Measurements from ENCODE around the gene ATP5IF1. TPM values are rescaled to one million over a fixed set of nuclear protein-coding genes. Genes with fewer than 3 reads are reported as not detected.

ATP5IF1 gene
- total and polyA plus RNA-seq, 2 of the 13 experiments (the other 11 are each of a cell fraction or from before 2014, with no cell fraction given), result 97.7 to 131 TPM

DNA sequence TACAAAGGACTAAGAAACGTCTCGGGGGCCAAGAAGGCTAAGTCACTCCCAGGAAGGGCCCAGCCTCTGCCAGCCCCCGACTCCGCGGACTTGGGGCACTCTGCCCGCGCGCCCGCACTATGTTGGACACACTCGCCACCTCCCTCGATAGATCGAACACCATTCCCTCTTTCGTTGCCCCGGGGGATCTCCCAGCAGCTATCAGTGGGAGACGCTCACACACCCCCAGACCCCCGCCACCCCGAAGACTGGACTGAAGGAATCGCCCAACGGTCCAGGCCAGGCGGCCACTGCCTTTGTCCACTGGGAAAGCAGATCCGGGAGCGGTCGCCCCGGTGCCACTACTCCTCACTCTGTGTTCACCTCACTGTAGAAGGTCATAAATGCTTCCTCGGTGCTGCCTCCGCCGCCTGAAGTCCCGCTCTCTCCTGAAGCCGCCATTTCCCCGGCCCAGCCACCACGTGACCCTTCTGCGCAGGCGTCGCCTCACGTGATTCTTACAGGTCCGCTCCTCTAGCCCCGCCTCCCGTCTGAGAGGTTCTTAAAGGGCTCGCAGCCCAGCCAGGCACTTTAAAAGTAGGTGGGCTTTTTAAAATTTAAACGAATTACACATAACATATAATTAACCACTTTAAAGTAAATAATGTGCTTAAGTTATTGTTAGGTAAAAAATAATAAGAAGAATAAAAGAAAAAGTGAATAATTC is 3.2 kb upstream of the ATP5IF1 start, which contains the start of gene DNAJC8 (continued):
- TF ChIP-seq ELK4 (CRISPR knock-in tag; IDR thresholded peaks at IDR 0.05; ENCODE audit: borderline replicate concordance), result no peak
- TF ChIP-seq ZNF234 (CRISPR knock-in tag; conservative IDR thresholded peaks at IDR 0.05), result no peak
- no peak for TF ChIP-seq ETV6 (CRISPR knock-in tag; conservative IDR thresholded peaks at IDR 0.05)
- no peak for TF ChIP-seq STAG1 (CRISPR knock-in tag; IDR thresholded peaks at IDR 0.05)
- TF ChIP-seq ZNF616 (CRISPR knock-in tag; IDR thresholded peaks at IDR 0.05; ENCODE audit: low read depth), result no peak
- TF ChIP-seq IRF1 (CRISPR knock-in tag; IDR thresholded peaks at IDR 0.05; ENCODE audit: low read depth), result no peak
- TF ChIP-seq, protein P1, sequence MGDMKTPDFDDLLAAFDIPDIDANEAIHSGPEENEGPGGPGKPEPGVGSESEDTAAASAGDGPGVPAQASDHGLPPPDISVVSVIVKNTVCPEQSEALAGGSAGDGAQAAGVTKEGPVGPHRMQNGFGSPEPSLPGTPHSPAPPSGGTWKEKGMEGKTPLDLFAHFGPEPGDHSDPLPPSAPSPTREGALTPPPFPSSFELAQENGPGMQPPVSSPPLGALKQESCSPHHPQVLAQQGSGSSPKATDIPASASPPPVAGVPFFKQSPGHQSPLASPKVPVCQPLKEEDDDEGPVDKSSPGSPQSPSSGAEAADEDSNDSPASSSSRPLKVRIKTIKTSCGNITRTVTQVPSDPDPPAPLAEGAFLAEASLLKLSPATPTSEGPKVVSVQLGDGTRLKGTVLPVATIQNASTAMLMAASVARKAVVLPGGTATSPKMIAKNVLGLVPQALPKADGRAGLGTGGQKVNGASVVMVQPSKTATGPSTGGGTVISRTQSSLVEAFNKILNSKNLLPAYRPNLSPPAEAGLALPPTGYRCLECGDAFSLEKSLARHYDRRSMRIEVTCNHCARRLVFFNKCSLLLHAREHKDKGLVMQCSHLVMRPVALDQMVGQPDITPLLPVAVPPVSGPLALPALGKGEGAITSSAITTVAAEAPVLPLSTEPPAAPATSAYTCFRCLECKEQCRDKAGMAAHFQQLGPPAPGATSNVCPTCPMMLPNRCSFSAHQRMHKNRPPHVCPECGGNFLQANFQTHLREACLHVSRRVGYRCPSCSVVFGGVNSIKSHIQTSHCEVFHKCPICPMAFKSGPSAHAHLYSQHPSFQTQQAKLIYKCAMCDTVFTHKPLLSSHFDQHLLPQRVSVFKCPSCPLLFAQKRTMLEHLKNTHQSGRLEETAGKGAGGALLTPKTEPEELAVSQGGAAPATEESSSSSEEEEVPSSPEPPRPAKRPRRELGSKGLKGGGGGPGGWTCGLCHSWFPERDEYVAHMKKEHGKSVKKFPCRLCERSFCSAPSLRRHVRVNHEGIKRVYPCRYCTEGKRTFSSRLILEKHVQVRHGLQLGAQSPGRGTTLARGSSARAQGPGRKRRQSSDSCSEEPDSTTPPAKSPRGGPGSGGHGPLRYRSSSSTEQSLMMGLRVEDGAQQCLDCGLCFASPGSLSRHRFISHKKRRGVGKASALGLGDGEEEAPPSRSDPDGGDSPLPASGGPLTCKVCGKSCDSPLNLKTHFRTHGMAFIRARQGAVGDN (CRISPR knock-in tag; IDR thresholded peaks at IDR 0.05), result peak; percentile 80
- TF ChIP-seq ISX (CRISPR knock-in tag; conservative IDR thresholded peaks at IDR 0.05), result no peak
- peak; percentile 63 for TF ChIP-seq AGO2 (optimal IDR thresholded peaks at IDR 0.05; ENCODE audit: low read depth, low read length)
- TF ChIP-seq JUN (CRISPR knock-in tag; IDR thresholded peaks at IDR 0.05), result no peak
- 0 out of 2 replicates have a peak, but pooled peaks have one; percentile 33 for TF ChIP-seq HOXA5 (CRISPR knock-in tag; IDR thresholded peaks at IDR 0.05)
- TF ChIP-seq, protein P2, sequence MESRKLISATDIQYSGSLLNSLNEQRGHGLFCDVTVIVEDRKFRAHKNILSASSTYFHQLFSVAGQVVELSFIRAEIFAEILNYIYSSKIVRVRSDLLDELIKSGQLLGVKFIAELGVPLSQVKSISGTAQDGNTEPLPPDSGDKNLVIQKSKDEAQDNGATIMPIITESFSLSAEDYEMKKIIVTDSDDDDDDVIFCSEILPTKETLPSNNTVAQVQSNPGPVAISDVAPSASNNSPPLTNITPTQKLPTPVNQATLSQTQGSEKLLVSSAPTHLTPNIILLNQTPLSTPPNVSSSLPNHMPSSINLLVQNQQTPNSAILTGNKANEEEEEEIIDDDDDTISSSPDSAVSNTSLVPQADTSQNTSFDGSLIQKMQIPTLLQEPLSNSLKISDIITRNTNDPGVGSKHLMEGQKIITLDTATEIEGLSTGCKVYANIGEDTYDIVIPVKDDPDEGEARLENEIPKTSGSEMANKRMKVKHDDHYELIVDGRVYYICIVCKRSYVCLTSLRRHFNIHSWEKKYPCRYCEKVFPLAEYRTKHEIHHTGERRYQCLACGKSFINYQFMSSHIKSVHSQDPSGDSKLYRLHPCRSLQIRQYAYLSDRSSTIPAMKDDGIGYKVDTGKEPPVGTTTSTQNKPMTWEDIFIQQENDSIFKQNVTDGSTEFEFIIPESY (CRISPR knock-in tag; IDR thresholded peaks at IDR 0.05), result no peak
- TF ChIP-seq NFE2L2 (IDR thresholded peaks at IDR 0.05; ENCODE audit: low read length), result no peak
- no peak for TF ChIP-seq NR3C1 (CRISPR knock-in tag; IDR thresholded peaks at IDR 0.05)
- no peak for TF ChIP-seq GLMP (CRISPR knock-in tag; IDR thresholded peaks at IDR 0.05; ENCODE audit: borderline replicate concordance)
- TF ChIP-seq IKZF4 (CRISPR knock-in tag; IDR thresholded peaks at IDR 0.05; ENCODE audit: borderline replicate concordance, low read depth, not compliant biosample characterization), result peak; percentile 50
- TF ChIP-seq RXRB (CRISPR knock-in tag; IDR thresholded peaks at IDR 0.05; ENCODE audit: borderline replicate concordance), result peak; percentile 24; the same call in 1 of the 2 replicates
- TF ChIP-seq, protein P3, sequence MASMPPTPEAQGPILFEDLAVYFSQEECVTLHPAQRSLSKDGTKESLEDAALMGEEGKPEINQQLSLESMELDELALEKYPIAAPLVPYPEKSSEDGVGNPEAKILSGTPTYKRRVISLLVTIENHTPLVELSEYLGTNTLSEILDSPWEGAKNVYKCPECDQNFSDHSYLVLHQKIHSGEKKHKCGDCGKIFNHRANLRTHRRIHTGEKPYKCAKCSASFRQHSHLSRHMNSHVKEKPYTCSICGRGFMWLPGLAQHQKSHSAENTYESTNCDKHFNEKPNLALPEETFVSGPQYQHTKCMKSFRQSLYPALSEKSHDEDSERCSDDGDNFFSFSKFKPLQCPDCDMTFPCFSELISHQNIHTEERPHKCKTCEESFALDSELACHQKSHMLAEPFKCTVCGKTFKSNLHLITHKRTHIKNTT (CRISPR knock-in tag; IDR thresholded peaks at IDR 0.05), result no peak
- TF ChIP-seq ZNF17 (CRISPR knock-in tag; IDR thresholded peaks at IDR 0.05), result no peak

Measured in HepG2 (cell line).